ENCODE results near the gene DYNC1I1. TPM values are rescaled to one million over a fixed set of nuclear protein-coding genes. Genes with fewer than 3 reads are reported as not detected.

The DYNC1I1 gene
- polyA plus RNA-seq, 1 of the 3 experiments (the other 2 are of a cell fraction): 0.05 TPM

DNA sequence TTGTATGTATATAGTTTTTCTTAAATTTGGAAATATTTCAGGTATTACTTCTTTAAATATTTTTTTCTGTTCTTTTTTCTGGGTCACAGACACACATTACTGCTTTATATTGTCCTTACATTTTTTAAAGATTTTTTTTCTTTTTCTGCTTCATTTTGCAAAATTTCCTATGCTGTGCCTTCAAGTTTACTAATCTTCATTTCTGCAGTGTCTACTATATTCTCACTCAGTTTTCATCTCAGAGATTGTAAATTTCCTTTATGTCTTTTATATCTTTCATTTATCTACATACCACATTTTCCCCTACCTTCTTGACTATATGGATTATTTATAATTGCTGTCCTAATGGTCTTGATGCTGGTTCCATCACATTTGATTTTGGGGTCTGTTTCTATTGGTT lies 339.1 kb downstream of the DYNC1I1 start:
- H3K36me3 ChIP-seq (replicated peaks in 1 of 2; ENCODE audit: control insufficient read depth in 1 of 2, insufficient read depth in 2 of 2, low read length in 1 of 2): no peaks in the 10 kb centered on the region
- H3K4me2 ChIP-seq: no peak overlapping the region
- ChIA-PET CTCF (no interaction called here), POLR2A (no interaction called here)
- H3K27me3 ChIP-seq (ENCODE audit: insufficient read depth): no peaks in the 10 kb centered on the region
- no peak for DNase-seq
- no peak overlapping the region for H2AFZ ChIP-seq (ENCODE audit: low read depth)
- peaks cover 0 to 4% of the 10 kb centered on the region in 2 experiments; a peak in 1 of 4 replicates for H3K4me1 ChIP-seq (ENCODE audit: control insufficient read depth in 1 of 2, insufficient read depth in 2 of 2, low read depth in 1 of 2, low read length in 1 of 2)
- H3K27ac ChIP-seq (ENCODE audit: low read depth in 2 of 2, low read length in 1 of 2): no peak overlapping the region
- H3K79me2 ChIP-seq (ENCODE audit: insufficient read depth): no peaks in the 10 kb centered on the region
- no peaks in the 10 kb centered on the region for H4K20me1 ChIP-seq (ENCODE audit: insufficient read depth)
- H3F3A ChIP-seq (replicated peaks; ENCODE audit: insufficient read depth): no peaks in the 10 kb centered on the region
- H3K9me3 ChIP-seq: peaks cover 14% of the 10 kb centered on the region; the same call in 1 of the 2 replicates
- TF ChIP-seq, protein P1, sequence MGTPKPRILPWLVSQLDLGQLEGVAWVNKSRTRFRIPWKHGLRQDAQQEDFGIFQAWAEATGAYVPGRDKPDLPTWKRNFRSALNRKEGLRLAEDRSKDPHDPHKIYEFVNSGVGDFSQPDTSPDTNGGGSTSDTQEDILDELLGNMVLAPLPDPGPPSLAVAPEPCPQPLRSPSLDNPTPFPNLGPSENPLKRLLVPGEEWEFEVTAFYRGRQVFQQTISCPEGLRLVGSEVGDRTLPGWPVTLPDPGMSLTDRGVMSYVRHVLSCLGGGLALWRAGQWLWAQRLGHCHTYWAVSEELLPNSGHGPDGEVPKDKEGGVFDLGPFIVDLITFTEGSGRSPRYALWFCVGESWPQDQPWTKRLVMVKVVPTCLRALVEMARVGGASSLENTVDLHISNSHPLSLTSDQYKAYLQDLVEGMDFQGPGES (IDR thresholded peaks at IDR 0.05; ENCODE audit: low read depth, low read length): no peak
- TF ChIP-seq EZH2phosphoT487 (IDR thresholded peaks at IDR 0.05; ENCODE audit: borderline replicate concordance, low read depth) (no peak), NRF1 (IDR thresholded peaks at IDR 0.05; ENCODE audit: low read depth, low read length) (no peak), GABPA (IDR thresholded peaks at IDR 0.05; ENCODE audit: low read depth) (no peak), SMC3 (IDR thresholded peaks at IDR 0.05; ENCODE audit: low read depth, low read length) (no peak)
- TF ChIP-seq, protein P2, sequence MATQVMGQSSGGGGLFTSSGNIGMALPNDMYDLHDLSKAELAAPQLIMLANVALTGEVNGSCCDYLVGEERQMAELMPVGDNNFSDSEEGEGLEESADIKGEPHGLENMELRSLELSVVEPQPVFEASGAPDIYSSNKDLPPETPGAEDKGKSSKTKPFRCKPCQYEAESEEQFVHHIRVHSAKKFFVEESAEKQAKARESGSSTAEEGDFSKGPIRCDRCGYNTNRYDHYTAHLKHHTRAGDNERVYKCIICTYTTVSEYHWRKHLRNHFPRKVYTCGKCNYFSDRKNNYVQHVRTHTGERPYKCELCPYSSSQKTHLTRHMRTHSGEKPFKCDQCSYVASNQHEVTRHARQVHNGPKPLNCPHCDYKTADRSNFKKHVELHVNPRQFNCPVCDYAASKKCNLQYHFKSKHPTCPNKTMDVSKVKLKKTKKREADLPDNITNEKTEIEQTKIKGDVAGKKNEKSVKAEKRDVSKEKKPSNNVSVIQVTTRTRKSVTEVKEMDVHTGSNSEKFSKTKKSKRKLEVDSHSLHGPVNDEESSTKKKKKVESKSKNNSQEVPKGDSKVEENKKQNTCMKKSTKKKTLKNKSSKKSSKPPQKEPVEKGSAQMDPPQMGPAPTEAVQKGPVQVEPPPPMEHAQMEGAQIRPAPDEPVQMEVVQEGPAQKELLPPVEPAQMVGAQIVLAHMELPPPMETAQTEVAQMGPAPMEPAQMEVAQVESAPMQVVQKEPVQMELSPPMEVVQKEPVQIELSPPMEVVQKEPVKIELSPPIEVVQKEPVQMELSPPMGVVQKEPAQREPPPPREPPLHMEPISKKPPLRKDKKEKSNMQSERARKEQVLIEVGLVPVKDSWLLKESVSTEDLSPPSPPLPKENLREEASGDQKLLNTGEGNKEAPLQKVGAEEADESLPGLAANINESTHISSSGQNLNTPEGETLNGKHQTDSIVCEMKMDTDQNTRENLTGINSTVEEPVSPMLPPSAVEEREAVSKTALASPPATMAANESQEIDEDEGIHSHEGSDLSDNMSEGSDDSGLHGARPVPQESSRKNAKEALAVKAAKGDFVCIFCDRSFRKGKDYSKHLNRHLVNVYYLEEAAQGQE (IDR thresholded peaks at IDR 0.05; ENCODE audit: low read depth, low read length): no peak
- TF ChIP-seq, protein P3, sequence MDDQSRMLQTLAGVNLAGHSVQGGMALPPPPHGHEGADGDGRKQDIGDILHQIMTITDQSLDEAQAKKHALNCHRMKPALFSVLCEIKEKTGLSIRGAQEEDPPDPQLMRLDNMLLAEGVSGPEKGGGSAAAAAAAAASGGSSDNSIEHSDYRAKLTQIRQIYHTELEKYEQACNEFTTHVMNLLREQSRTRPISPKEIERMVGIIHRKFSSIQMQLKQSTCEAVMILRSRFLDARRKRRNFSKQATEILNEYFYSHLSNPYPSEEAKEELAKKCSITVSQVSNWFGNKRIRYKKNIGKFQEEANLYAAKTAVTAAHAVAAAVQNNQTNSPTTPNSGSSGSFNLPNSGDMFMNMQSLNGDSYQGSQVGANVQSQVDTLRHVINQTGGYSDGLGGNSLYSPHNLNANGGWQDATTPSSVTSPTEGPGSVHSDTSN (IDR thresholded peaks at IDR 0.05): no peak
- H3K9ac ChIP-seq: no peak overlapping the region
- no peak overlapping the region for H3K4me3 ChIP-seq (ENCODE audit: low read depth in 2 of 2, low read length in 1 of 2)
- H3K9me2 ChIP-seq: no peaks in the 10 kb centered on the region; the same call in 1 of the 2 replicates

DNA sequence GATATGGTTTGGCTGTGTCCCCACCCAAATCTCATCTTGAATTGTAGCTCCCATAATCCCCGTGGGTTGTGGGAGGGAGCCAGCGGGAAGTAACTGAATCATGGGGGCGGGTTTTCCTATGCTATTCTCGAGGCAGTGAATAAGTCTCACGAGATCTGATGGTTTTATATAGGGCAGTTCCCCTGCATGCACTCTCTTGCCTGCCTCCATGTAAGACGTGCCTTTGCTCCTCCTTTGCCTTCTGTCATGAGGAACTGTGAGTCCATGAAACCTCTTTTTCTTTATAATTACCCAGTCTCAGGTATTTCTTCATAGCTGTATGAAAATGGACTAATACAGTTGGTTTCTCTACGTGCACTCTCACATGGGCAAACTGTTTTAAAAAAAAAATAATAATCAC lies 341.8 kb downstream of the DYNC1I1 start:
- no peaks in the 10 kb centered on the region for H3K27me3 ChIP-seq (ENCODE audit: insufficient read depth)
- CTCF ChIA-PET: interaction anchor here (0.8 kb wide), 1 partner anchor 19 kb away, joined by 4 read pairs; no protein-coding TSS in a partner anchor
- no peak overlapping the region for H2AFZ ChIP-seq (ENCODE audit: low read depth)
- H3K9ac ChIP-seq: no peak overlapping the region
- no peak overlapping the region for H3K27ac ChIP-seq (ENCODE audit: low read depth in 2 of 2, low read length in 1 of 2)
- no peaks in the 10 kb centered on the region; the same call in 1 of the 2 replicates for H3K9me2 ChIP-seq
- H3K9me3 ChIP-seq: peaks cover 14% of the 10 kb centered on the region; the same call in 1 of the 2 replicates
- H3K4me2 ChIP-seq: no peak overlapping the region
- no peak overlapping the region for H3K4me3 ChIP-seq (ENCODE audit: low read depth in 2 of 2, low read length in 1 of 2)
- no peaks in the 10 kb centered on the region for H3K79me2 ChIP-seq (ENCODE audit: insufficient read depth)
- POLR2A ChIA-PET: interaction anchor here (0.7 kb wide), 1 partner anchor 910 kb away, joined by 3 read pairs; no protein-coding TSS in a partner anchor
- peaks cover 0 to 7% of the 10 kb centered on the region in 2 experiments for H3K36me3 ChIP-seq (replicated peaks in 1 of 2; ENCODE audit: control insufficient read depth in 1 of 2, insufficient read depth in 2 of 2, low read length in 1 of 2)
- H4K20me1 ChIP-seq (ENCODE audit: insufficient read depth): no peaks in the 10 kb centered on the region
- DNase-seq: no peak
- H3K4me1 ChIP-seq (ENCODE audit: control insufficient read depth in 1 of 2, insufficient read depth in 2 of 2, low read depth in 1 of 2, low read length in 1 of 2): peaks cover 0 to 4% of the 10 kb centered on the region in 2 experiments; a peak in 1 of 4 replicates
- WGBS (ENCODE audit: low lambda C conversion rate): 61% methylated on average over 7 of the region's 7 CpGs
- no peaks in the 10 kb centered on the region for H3F3A ChIP-seq (replicated peaks; ENCODE audit: insufficient read depth)
- TF ChIP-seq, protein P4, sequence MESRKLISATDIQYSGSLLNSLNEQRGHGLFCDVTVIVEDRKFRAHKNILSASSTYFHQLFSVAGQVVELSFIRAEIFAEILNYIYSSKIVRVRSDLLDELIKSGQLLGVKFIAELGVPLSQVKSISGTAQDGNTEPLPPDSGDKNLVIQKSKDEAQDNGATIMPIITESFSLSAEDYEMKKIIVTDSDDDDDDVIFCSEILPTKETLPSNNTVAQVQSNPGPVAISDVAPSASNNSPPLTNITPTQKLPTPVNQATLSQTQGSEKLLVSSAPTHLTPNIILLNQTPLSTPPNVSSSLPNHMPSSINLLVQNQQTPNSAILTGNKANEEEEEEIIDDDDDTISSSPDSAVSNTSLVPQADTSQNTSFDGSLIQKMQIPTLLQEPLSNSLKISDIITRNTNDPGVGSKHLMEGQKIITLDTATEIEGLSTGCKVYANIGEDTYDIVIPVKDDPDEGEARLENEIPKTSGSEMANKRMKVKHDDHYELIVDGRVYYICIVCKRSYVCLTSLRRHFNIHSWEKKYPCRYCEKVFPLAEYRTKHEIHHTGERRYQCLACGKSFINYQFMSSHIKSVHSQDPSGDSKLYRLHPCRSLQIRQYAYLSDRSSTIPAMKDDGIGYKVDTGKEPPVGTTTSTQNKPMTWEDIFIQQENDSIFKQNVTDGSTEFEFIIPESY (IDR thresholded peaks at IDR 0.05; ENCODE audit: borderline replicate concordance, low read depth): no peak
- no peak for TF ChIP-seq MXI1 (IDR thresholded peaks at IDR 0.05; ENCODE audit: low read depth, low read length)
- TF ChIP-seq RXRA (IDR thresholded peaks at IDR 0.05; ENCODE audit: borderline replicate concordance, low read depth): no peak
- TF ChIP-seq TAF1 (IDR thresholded peaks at IDR 0.05; ENCODE audit: borderline replicate concordance, low read depth, low read length): no peak
- TF ChIP-seq, protein P3 (IDR thresholded peaks at IDR 0.05): no peak
- TF ChIP-seq SIN3A (IDR thresholded peaks at IDR 0.05; ENCODE audit: borderline replicate concordance, low read depth, low read length): no peak
- TF ChIP-seq, protein P5, sequence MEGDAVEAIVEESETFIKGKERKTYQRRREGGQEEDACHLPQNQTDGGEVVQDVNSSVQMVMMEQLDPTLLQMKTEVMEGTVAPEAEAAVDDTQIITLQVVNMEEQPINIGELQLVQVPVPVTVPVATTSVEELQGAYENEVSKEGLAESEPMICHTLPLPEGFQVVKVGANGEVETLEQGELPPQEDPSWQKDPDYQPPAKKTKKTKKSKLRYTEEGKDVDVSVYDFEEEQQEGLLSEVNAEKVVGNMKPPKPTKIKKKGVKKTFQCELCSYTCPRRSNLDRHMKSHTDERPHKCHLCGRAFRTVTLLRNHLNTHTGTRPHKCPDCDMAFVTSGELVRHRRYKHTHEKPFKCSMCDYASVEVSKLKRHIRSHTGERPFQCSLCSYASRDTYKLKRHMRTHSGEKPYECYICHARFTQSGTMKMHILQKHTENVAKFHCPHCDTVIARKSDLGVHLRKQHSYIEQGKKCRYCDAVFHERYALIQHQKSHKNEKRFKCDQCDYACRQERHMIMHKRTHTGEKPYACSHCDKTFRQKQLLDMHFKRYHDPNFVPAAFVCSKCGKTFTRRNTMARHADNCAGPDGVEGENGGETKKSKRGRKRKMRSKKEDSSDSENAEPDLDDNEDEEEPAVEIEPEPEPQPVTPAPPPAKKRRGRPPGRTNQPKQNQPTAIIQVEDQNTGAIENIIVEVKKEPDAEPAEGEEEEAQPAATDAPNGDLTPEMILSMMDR (IDR thresholded peaks at IDR 0.05): no peak
- TF ChIP-seq NFIC (IDR thresholded peaks at IDR 0.05; ENCODE audit: borderline replicate concordance): no peak
- TF ChIP-seq, protein P6, sequence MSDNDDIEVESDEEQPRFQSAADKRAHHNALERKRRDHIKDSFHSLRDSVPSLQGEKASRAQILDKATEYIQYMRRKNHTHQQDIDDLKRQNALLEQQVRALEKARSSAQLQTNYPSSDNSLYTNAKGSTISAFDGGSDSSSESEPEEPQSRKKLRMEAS (IDR thresholded peaks at IDR 0.05; ENCODE audit: low read depth): no peak
